ENCODE results near the gene CAVIN1. TPM values are rescaled to one million over a fixed set of nuclear protein-coding genes. Genes with fewer than 3 reads are reported as not detected.

CAVIN1 gene
- polyA plus RNA-seq, 1 experiment, result 326 TPM

- Histone ChIP-seq H3K27me3 (ENCODE audit: control insufficient read depth, insufficient read depth, low read length) (no peaks in the 10 kb centered on the region), H3K27ac (ENCODE audit: low read depth, low read length) (no peak overlapping the region), H3K9me3 (ENCODE audit: control insufficient read depth, insufficient read depth, low read length) (no peaks in the 10 kb centered on the region), H3K4me3 (ENCODE audit: low read depth, low read length) (no peak overlapping the region)
- TF ChIP-seq CTCF (IDR thresholded peaks at IDR 0.05; ENCODE audit: low read depth, low read length), result no peak
- ChIA-PET CTCF (interaction anchor here (0.7 to 1.8 kb wide), 6 partner anchors 11 to 118 kb away, joined by 3 to 9 read pairs (median 4); no protein-coding TSS in a partner anchor), POLR2A (interaction anchor here (0.5 to 0.7 kb wide), 2 partner anchors 1052 to 1771 kb away, joined by 7 read pairs; no protein-coding TSS in a partner anchor)
- DNase-seq (ENCODE audit: low read depth, low spot score), result no peak
Measured at GRCh38 chr17:42441371-42442195, 18.5 kb upstream of the CAVIN1 start.

- Histone ChIP-seq H3K27me3 (ENCODE audit: control insufficient read depth, insufficient read depth, low read length) (no peaks in the 10 kb centered on the region), H3K4me3 (ENCODE audit: low read depth, low read length) (no peak overlapping the region), H3K9me3 (ENCODE audit: control insufficient read depth, insufficient read depth, low read length) (no peaks in the 10 kb centered on the region), H3K27ac (ENCODE audit: low read depth, low read length) (no peak overlapping the region)
- POLR2A ChIA-PET, result no interaction called here
- CTCF ChIA-PET, result interaction anchor here (0.9 kb wide), 1 partner anchor 14 kb away, joined by 3 read pairs; no protein-coding TSS in a partner anchor
- TF ChIP-seq CTCF (IDR thresholded peaks at IDR 0.05; ENCODE audit: low read depth, low read length), result peak; percentile 42; the same call in 1 of the 2 replicates
- DNase-seq (ENCODE audit: low read depth, low spot score), result no peak
Measured at GRCh38 chr17:42438600-42439567, 15.8 kb upstream of the CAVIN1 start.

- ChIA-PET POLR2A (interaction anchor here (0.7 to 1.4 kb wide), 3 partner anchors 8 to 84 kb away, joined by 3 to 20 read pairs (median 3); partner anchors contain the start of gene CAVIN1), CTCF (interaction anchor here (0.7 to 2.0 kb wide), 3 partner anchors 30 to 214 kb away, joined by 3 to 8 read pairs (median 3); no protein-coding TSS in a partner anchor)
- no peaks in the 10 kb centered on the region for H3K27me3 ChIP-seq (ENCODE audit: control insufficient read depth, insufficient read depth, low read length)
- H3K27ac ChIP-seq (ENCODE audit: low read depth, low read length), result peak overlapping the region; percentile 93
- no peak overlapping the region; the same call in 1 of the 2 replicates for H3K4me3 ChIP-seq (ENCODE audit: low read depth, low read length)
- H3K9me3 ChIP-seq (ENCODE audit: control insufficient read depth, insufficient read depth, low read length), result no peaks in the 10 kb centered on the region
- TF ChIP-seq CTCF (IDR thresholded peaks at IDR 0.05; ENCODE audit: low read depth, low read length), result no peak
- peak; percentile 94 for DNase-seq (ENCODE audit: low read depth, low spot score)
Measured at GRCh38 chr17:42436391-42436790, 13.3 kb upstream of the CAVIN1 start.

GRCh38 chr17:42431758-42432161 lies 8.7 kb upstream of the CAVIN1 start:
- Histone ChIP-seq H3K27ac (ENCODE audit: low read depth, low read length) (peak overlapping the region; percentile 31), H3K4me3 (ENCODE audit: low read depth, low read length) (no peak overlapping the region), H3K9me3 (ENCODE audit: control insufficient read depth, insufficient read depth, low read length) (no peaks in the 10 kb centered on the region), H3K27me3 (ENCODE audit: control insufficient read depth, insufficient read depth, low read length) (no peaks in the 10 kb centered on the region)
- POLR2A ChIA-PET, result interaction anchor here (1.4 kb wide), 2 partner anchors 8 to 88 kb away, joined by 5 to 7 read pairs; partner anchors contain the start of gene CAVIN1
- CTCF ChIA-PET, result interaction anchor here (0.7 to 1.4 kb wide), 4 partner anchors 9 to 209 kb away, joined by 3 to 6 read pairs (median 6); partner anchors contain the start of gene CAVIN1
- DNase-seq (ENCODE audit: low read depth, low spot score), result no peak
- no peak for TF ChIP-seq CTCF (IDR thresholded peaks at IDR 0.05; ENCODE audit: low read depth, low read length)

Measured in AG04450 (cell line).